GM18951 (cell line): ENCODE data around the gene GALNT2.

Experiments used
- POLR2A ChIP-seq: IDR thresholded peaks from 4 replicates; pipeline ENCODE4 v1.6.1; 2011; ENCODE audit warnings: mild to moderate bottlenecking; ENCODE audit not compliant: insufficient read length, insufficient read depth; ENCODE audit errors: extremely low read depth
- in situ Hi-C: fragments of 300-500 bp; cut with MboI; formaldehyde crosslinking; loops from one replicate; pipeline ENCODE4 v1.12.0; 2022; ENCODE audit warnings: low sequenced_read_pairs, mixed read lengths, inconsistent platforms; ENCODE audit not compliant: unreplicated experiment

GALNT2 gene

DNA sequence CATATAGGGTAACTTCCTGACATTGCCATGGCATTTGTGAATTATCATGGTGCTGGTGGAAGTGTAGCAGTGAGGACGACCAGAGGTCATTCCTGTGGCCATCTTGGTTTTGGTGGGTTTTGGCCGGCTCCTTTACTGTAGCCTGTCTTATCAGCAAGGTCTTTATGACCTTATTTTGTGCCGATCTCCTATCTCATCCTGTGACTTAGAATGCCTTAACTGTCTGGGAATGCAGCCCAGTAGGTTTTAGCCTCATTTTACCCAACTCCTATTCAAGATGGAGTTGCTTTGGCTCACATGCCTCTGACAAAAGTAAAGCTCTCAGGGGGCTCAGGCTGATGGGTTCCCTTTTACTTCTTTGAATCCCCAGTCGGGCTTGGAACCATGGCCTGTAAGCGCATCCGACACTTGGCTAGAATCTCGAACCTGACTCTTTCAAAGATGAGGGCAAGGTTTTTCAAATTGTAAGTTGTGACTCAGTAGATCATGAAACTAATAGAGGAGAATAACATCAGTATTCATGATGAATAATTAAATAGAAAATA, 85.0 kb downstream of the GALNT2 start:
- TF ChIP-seq POLR2A = no peak
- in situ Hi-C loops = no loop called here

GRCh38 chr1:230152999-230153398, 86.0 kb downstream of the GALNT2 start:
- no peak for TF ChIP-seq POLR2A
- in situ Hi-C loops = no loop called here

DNA sequence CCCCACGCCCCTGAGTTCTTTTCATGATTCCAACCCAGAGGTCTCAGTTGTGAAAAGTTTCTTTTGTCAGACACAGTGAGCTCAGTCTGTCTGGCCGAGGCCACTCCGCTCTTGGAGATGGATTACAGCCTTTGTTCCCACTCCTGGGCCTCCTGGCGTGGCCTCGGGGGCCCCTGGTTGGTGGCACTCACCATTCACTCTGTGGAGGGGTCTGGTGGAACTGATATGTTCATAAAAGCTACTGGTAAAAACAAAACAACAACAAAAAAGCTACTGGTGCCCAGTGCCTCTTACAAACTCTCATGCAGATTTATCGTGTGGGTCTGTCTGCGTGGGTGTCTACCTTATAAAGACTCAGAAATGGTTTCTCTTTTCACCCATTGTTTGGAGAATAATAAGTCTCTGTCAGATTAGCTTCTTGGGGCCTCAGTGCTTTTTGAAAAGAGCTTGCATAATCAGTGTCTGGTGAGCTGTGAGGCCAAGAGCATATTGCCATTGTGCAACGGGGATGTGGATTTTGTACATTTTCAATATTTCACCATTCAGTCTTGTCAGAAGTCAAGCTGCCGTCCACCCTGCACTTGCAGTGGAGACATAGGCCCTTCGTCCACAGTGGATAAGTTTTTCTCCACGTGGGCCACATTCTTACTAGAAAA, 86.7 kb downstream of the GALNT2 start:
- no peak for TF ChIP-seq POLR2A
- in situ Hi-C loops = no loop called here

- in situ Hi-C loops = no loop called here
- no peak for TF ChIP-seq POLR2A
Measured at GRCh38 chr1:230155021-230155420, 88.0 kb downstream of the GALNT2 start.

DNA sequence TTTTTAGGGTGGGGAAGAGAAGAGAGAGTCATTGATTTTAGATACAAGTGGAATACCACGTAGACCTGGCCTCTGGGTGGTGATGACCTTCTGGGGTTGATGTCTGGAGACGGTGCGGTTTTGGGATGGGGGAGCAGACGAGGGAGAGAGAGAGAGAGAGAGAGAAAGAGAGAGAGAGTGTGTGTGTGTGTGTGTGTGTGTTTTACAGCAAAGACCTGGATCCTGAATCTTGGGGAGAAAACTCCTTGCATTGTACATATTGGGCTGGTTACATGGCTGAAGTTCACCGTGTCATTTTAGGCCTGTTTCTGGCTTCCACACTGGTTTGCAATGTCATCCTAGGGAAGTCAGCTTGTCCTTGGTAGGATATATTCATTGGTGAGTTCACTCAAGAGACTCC, 89.0 kb downstream of the GALNT2 start:
- no peak for TF ChIP-seq POLR2A
- in situ Hi-C loops = no loop called here

DNA sequence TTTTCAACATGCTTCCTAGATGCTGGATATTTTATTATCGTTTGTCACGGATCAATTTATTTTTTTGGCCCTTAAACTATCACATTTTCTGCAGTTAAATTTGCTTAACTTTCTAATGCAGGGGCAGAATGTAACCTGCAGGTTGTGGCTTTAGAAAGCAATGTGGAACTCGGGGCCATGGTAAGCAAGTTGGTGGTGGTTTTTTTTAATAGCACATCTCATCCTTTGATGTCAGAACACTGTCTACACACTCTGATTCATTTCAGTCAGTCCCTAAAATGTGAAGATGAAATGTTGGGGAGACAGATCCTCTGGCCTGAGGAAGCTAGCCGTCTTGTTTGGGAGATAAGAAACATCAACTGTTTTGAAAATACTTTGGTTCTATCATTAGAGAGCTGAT, 89.5 kb downstream of the GALNT2 start:
- in situ Hi-C loops = no loop called here
- no peak for TF ChIP-seq POLR2A

DNA sequence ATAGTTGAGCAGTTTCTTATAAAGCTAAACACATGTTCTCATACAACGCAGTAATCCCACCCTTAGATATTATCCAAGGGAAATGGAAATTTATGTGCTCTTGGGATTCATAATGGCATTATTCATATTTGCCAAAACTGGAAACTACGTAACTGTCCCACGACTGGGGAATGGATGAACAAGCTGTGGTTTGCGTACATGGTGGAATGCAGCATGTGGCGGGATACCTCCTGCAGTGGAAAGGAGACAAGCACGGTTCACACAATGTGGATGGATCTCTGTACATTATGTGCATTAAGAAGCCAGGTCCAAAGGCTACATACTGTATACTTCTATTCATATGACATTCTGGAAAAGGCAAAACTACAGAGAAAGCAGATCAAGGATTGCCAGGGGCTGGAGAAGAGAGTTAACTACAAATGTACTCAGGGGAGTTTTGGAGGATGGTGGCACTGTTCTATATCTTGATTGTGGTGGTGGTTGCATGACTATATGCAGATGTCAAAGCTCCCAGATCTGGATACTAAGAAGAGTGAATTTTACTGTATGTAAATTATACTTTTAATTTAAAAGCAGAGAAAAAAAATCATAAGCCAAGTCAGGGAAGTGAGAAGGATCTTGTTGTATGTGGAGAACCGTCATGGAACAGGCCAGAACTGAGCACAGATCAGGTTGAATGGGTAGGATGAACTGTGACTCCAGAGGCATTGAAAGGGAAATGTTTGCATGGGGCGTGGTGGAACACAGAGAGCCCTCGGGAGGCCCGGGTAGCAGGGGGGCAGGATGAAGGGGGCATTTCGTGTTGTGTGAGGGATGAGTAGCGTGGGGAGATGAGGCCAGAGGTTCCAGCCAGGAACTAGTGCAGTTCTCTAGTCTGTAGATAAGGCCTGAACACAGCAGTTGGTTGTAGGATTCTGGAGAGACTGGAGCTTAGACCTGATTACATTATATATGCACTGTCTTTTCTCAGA, 90.7 kb downstream of the GALNT2 start:
- in situ Hi-C loops = no loop called here
- TF ChIP-seq POLR2A = no peak

DNA sequence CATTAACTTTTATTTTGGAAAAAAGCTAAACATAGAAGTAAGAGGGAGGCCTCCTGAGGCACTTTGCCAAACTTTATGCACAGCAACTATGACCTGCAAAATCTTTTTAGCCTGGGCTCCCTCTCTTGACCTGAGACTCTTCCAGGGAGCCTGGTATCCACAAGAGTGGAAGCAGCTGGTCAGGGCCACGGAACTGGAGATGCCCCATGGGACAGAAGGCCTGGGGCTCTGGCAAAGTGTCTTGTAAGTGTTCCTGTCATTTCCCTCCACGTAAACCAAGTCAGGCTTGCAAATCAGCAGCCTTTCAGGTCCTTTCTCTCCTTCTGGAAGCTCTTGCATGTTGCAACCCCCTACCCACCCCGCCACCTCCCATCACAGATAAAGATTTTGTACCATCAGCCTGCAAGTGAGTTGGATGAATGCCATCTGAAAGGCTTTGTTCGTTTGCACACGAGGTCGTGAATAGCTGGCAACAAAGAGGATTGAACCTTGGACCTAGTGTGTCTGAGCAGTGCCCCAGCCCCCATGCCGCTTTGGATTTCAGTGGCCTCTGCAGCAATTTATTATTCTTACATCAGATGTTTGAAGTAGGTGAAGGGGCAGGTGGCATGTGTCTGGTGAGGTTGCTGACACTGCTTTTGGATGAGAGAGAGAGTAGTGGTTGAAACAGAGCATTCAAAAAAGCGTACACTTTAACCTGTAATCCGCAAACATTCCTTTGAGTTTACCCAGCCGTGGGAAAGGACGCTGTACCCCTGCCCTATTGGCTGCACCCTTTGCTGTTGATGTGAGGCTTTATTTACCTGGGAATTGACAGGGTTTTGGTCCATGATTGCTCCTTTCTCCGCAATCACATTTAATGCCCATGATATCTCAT, 91.6 kb downstream of the GALNT2 start:
- no peak for TF ChIP-seq POLR2A
- in situ Hi-C loops = no loop called here

- TF ChIP-seq POLR2A = no peak
- in situ Hi-C loops = no loop called here
Measured at GRCh38 chr1:230159580-230159979, 92.5 kb downstream of the GALNT2 start.

GRCh38 chr1:230160957-230161771, 94.1 kb downstream of the GALNT2 start:
- in situ Hi-C loops = no loop called here
- TF ChIP-seq POLR2A = no peak

GRCh38 chr1:230163205-230163604, 96.2 kb downstream of the GALNT2 start:
- in situ Hi-C loops = no loop called here
- no peak for TF ChIP-seq POLR2A

GRCh38 chr1:230163719-230164118, 96.7 kb downstream of the GALNT2 start:
- in situ Hi-C loops = no loop called here
- no peak for TF ChIP-seq POLR2A
